Upper lobe of left lung (tissue), 6 donors: ENCODE data around the gene SERGEF. TPM values are rescaled to one million over a fixed set of nuclear protein-coding genes. Genes with fewer than 3 reads are reported as not detected.
A peak's percentile ranks its signal among the peaks of the same experiment; 100 is the strongest.

ENCODE experiments used
- ATAC-seq, 2 donors: fragments of 200-7000 bp; cut with Tn5 transposase; one replicate each; pipeline ENCODE4 v1.9.1; 2022; ENCODE audit warnings: mild to moderate bottlenecking in 2 of 2, moderate library complexity in 2 of 2; ENCODE audit not compliant: low FRiP score in 2 of 2
- DNase-seq, 2 donors: peaks; one replicate each; pipeline ENCODE4 v3.0.0-alpha.2; 2019 to 2020
- H3K27ac ChIP-seq, 4 donors: fragments of 200-600 bp; sonication (generic); one replicate each; pipeline ENCODE4 v1.5.1; 2016 to 2019
- H3K27me3 ChIP-seq, 4 donors: fragments of 200-600 bp; sonication (generic); one replicate each; pipeline ENCODE4 v1.5.1; 2017 to 2019
- H3K36me3 ChIP-seq, 4 donors: fragments of 200-600 bp; sonication (generic); one replicate each; pipeline ENCODE4 v1.5.1; 2016 to 2019
- H3K4me1 ChIP-seq, 4 donors: fragments of 200-600 bp; sonication (generic); one replicate each; pipeline ENCODE4 v1.5.1; 2018 to 2019
- H3K4me3 ChIP-seq, 4 donors: fragments of 200-600 bp; sonication (generic); one replicate each; pipeline ENCODE4 v1.5.1; 2017 to 2019; ENCODE audit warnings: mild to moderate bottlenecking in 2 of 4, moderate library complexity in 1 of 4
- H3K9me3 ChIP-seq, 4 donors: fragments of 200-600 bp; sonication (generic); one replicate each; pipeline ENCODE4 v1.5.1; 2018 to 2019
- CTCF ChIP-seq, 6 experiments: fragments of 450-650 bp in 4 of 6; fragments of 200-600 bp in 2 of 6; sonication (generic) in 2 of 6; IDR thresholded peaks; one replicate each; pipeline ENCODE4 v1.5.1; 2016 to 2019; ENCODE audit warnings: antibody characterized with exemption in 6 of 6
- EP300 ChIP-seq, 4 donors: sonication (generic); formaldehyde crosslinking; IDR thresholded peaks; one replicate each; pipeline ENCODE4 v1.5.1; 2017; ENCODE audit warnings: antibody characterized with exemption in 4 of 4, control low read depth in 2 of 4
- POLR2A ChIP-seq, 4 donors: fragments of 450-650 bp; IDR thresholded peaks; one replicate each; pipeline ENCODE4 v1.5.1; 2016 to 2017; ENCODE audit warnings: antibody characterized with exemption in 4 of 4, mild to moderate bottlenecking in 2 of 4
- POLR2AphosphoS5 ChIP-seq, 2 donors: sonication (generic); formaldehyde crosslinking; IDR thresholded peaks; one replicate each; pipeline ENCODE4 v1.5.1; 2017; ENCODE audit warnings: antibody characterized with exemption in 2 of 2
- WGBS, 2 donors: methylation state at CpG; one replicate each; pipeline ENCODE4 v1.1.5; 2017 to 2018; 5-methylcytosine and 5-hydroxymethylcytosine counted together
- total RNA-seq, 6 donors: library from RNA; depleted of rRNA in 4 of 6; stranded (reverse); fragments of >200 nt in 4 of 6; gene quantifications; one replicate each; pipeline versions ENCODE4 v1.1.0 to v1.2.1, GENCODE V29; 2016 to 2021
- donor health status: DM: no; HTN: no; CAD: no; lungs with moderate emphysema.
- donor health status: DM: no; HTN: yes; CAD: no; lungs with severe emphysema.

Gene SERGEF
- total RNA-seq, 6 donors from 2014 or later = 21.7 to 40.5 (median 34.8) TPM

DNA sequence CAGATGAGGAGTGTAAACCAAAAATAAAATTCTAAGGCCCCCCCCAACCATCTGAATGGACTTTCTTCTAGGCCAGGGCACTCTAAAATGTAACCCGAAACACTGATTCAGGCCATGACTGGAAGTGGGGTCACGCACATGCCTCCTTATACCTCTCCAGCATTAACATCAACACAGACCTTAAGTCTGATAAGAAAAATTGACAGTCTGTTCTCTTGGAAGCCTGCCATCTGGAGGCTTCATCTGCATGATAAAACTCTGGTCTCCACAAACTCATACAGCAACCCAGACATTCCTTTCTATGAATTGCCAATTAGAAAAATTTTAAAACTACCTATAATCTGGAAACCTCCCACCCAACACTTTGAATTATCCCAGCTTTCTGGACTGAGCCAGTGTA lies 3.9 kb upstream of the SERGEF start:
- 90% methylated on average over 2 of the region's 2 CpGs for WGBS, 2 donors
- Histone ChIP-seq H3K27ac (no peak overlapping the region), H3K4me3 (no peak overlapping the region), H3K9me3 (no peaks in the 10 kb centered on the region), H3K27me3 (no peaks in the 10 kb centered on the region), H3K36me3 (no peaks in the 10 kb centered on the region), H3K4me1 (peaks cover 6 to 16% (median 7%) of the 10 kb centered on the region in 4 donors)
- TF ChIP-seq POLR2AphosphoS5 (IDR thresholded peaks at IDR 0.05) = no peak
- TF ChIP-seq POLR2A (IDR thresholded peaks at IDR 0.05) = no peak
- no peak for TF ChIP-seq CTCF (IDR thresholded peaks at IDR 0.05)
- TF ChIP-seq EP300 (IDR thresholded peaks at IDR 0.05) = no peak
- DNase-seq = no peak
- no peak for ATAC-seq

- ATAC-seq (no peak), DNase-seq (no peak)
- H3K27ac ChIP-seq = no peak overlapping the region
Observed at GRCh38 chr11:18014876-18015275, 2.0 kb upstream of the SERGEF start.

DNA sequence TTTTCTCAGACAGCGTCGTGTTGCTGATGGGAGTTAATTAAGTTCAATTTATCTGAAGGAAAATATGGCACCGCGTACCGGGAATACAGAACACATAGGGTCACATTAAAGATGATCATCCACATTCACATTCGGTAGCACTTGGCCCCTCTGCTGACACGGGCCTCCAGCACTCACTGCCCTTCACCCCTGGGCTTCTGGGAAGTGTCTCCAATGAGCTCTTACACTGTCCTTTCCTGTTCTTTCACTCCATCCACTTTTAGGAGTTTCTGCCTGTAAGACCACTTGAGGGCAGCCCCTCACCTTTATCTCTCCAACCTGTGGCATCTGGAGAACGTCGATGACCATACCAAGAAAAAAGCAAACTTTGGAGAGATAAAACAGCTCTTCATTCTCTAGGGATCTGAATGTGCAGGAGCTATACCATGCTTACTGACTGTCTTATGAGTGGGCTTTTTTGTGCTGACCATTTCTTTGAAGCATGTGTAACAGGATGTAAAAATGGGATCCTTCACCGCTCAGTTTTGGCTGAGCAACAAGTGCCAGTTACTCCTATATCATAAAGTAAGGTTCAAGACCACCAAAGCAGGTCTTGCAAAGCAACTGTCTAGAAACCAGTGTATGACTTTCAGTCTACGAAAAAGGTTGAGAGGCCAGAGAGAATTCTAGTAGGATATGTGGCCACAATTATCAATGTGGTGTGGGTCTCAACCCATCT lies 1.1 kb upstream of the SERGEF start:
- H3K9me3 ChIP-seq = no peaks in the 10 kb centered on the region
- H3K4me3 ChIP-seq = peak overlapping the region; percentile 58 to 73 (median 68)
- peaks cover 6 to 17% (median 7%) of the 10 kb centered on the region in 4 donors for H3K4me1 ChIP-seq
- H3K36me3 ChIP-seq = no peaks in the 10 kb centered on the region
- 17 to 19% methylated on average over 11 of the region's 11 CpGs for WGBS, 2 donors
- no peak for DNase-seq
- ATAC-seq = no peak
- H3K27me3 ChIP-seq = no peaks in the 10 kb centered on the region
- TF ChIP-seq CTCF (IDR thresholded peaks at IDR 0.05) (no peak), POLR2AphosphoS5 (IDR thresholded peaks at IDR 0.05) (no peak), EP300 (IDR thresholded peaks at IDR 0.05) (no peak), POLR2A (IDR thresholded peaks at IDR 0.05) (no peak)
- H3K27ac ChIP-seq = peak overlapping the region; percentile 76 to 90 (median 85)

More at GRCh38 chr11:18014876-18015275, 2.0 kb upstream of the SERGEF start:
- H3K4me1 ChIP-seq = peaks cover 6 to 17% (median 7%) of the 10 kb centered on the region in 4 donors
- no peak for TF ChIP-seq POLR2AphosphoS5 (IDR thresholded peaks at IDR 0.05)
- no peak for TF ChIP-seq POLR2A (IDR thresholded peaks at IDR 0.05)
- TF ChIP-seq CTCF (IDR thresholded peaks at IDR 0.05) = no peak
- TF ChIP-seq EP300 (IDR thresholded peaks at IDR 0.05) = no peak
- H3K36me3 ChIP-seq = no peaks in the 10 kb centered on the region
- H3K9me3 ChIP-seq = no peaks in the 10 kb centered on the region
- no peak overlapping the region for H3K4me3 ChIP-seq
- no peaks in the 10 kb centered on the region for H3K27me3 ChIP-seq

- no peaks in the 10 kb centered on the region for H3K9me3 ChIP-seq
- H3K36me3 ChIP-seq = no peaks in the 10 kb centered on the region
- 16 to 29% methylated on average over 9 to 38 of the region's 46 CpGs for WGBS, 2 donors
- peak overlapping the region; percentile 76 to 90 (median 85) for H3K27ac ChIP-seq
- DNase-seq (peak in 1 of 2 donors; percentile 23), ATAC-seq (peak in 1 of 2 donors; percentile 39)
- H3K4me3 ChIP-seq = peak overlapping the region; percentile 53 to 73 (median 68)
- H3K4me1 ChIP-seq = peaks cover 6 to 17% (median 7%) of the 10 kb centered on the region in 4 donors
- TF ChIP-seq POLR2AphosphoS5 (IDR thresholded peaks at IDR 0.05) (no peak), EP300 (IDR thresholded peaks at IDR 0.05) (no peak), CTCF (IDR thresholded peaks at IDR 0.05) (no peak), POLR2A (IDR thresholded peaks at IDR 0.05) (no peak)
- no peaks in the 10 kb centered on the region for H3K27me3 ChIP-seq
Observed at GRCh38 chr11:18012122-18012905, 533 bp downstream of the SERGEF start.
